CD4-positive, alpha-beta T cell treated with Interleukin-2 at 100 ng/mL for 4 hours (primary cell): Measurements from ENCODE around the gene ARF1.
A peak's percentile ranks its signal among the peaks of the same experiment; 100 is the strongest.

Experiments used
- DNase-seq: peaks from one replicate; pipeline ENCODE4 v3.0.0-alpha.2; 2020; ENCODE audit warnings: low spot score

Gene ARF1

GRCh38 chr1:228071839-228072657 is 10.5 kb upstream of the ARF1 start:
- no peak for DNase-seq

GRCh38 chr1:228072658-228073043 is 9.9 kb upstream of the ARF1 start:
- no peak for DNase-seq

GRCh38 chr1:228073061-228073856 is 9.2 kb upstream of the ARF1 start:
- no peak for DNase-seq

GRCh38 chr1:228073857-228074545 is 8.5 kb upstream of the ARF1 start:
- DNase-seq: no peak

GRCh38 chr1:228074954-228075730 is 7.4 kb upstream of the ARF1 start:
- DNase-seq: no peak

GRCh38 chr1:228075801-228076271 is 6.7 kb upstream of the ARF1 start:
- DNase-seq: no peak

GRCh38 chr1:228076796-228077430 is 5.6 kb upstream of the ARF1 start:
- DNase-seq: no peak

- no peak for DNase-seq
Measured at GRCh38 chr1:228077565-228078330, 4.8 kb upstream of the ARF1 start.

- no peak for DNase-seq
Measured at GRCh38 chr1:228079013-228079412, 3.5 kb upstream of the ARF1 start.

- no peak for DNase-seq
Measured at GRCh38 chr1:228079601-228080263, 2.8 kb upstream of the ARF1 start.

GRCh38 chr1:228081144-228081543 is 1.4 kb upstream of the ARF1 start:
- no peak for DNase-seq

- DNase-seq: no peak
Measured at GRCh38 chr1:228081578-228082213, 812 bp upstream of the ARF1 start.

- DNase-seq: no peak
Measured at GRCh38 chr1:228082918-228083870, 686 bp downstream of the ARF1 start.

- DNase-seq: no peak
Measured at GRCh38 chr1:228083871-228084278, 1.4 kb downstream of the ARF1 start.

- no peak for DNase-seq
Measured at GRCh38 chr1:228084325-228084724, 1.8 kb downstream of the ARF1 start.

GRCh38 chr1:228084797-228085196 is 2.3 kb downstream of the ARF1 start:
- no peak for DNase-seq

GRCh38 chr1:228085287-228085951 is 2.9 kb downstream of the ARF1 start:
- no peak for DNase-seq

GRCh38 chr1:228087771-228088251 is 5.3 kb downstream of the ARF1 start:
- peak; percentile 40 for DNase-seq
